Right atrium auricular region (tissue), 2 donors: ENCODE measurements around the gene SLC22A23. TPM values are rescaled to one million over a fixed set of nuclear protein-coding genes. Genes with fewer than 3 reads are reported as not detected.

Experiments used
- DNase-seq: peaks from one replicate; pipeline ENCODE4 v3.0.0-alpha.2; 2019; ENCODE audit warnings: low spot score
- H3K27ac ChIP-seq, 2 donors: fragments of 200-600 bp; sonication (generic); 1 replicate in 1 of 2; 2 replicates in 1 of 2; pipeline ENCODE4 v1.5.1; 2016 to 2019
- H3K27me3 ChIP-seq, 2 donors: fragments of 200-600 bp; sonication (generic); one replicate each; pipeline versions ENCODE4 v1.5.1 to v1.6.0; 2017 to 2019
- H3K36me3 ChIP-seq: fragments of 200-600 bp; sonication (generic); one replicate; pipeline ENCODE4 v1.5.1; 2016
- H3K4me1 ChIP-seq, 2 donors: fragments of 200-600 bp; sonication (generic); one replicate each; pipeline versions ENCODE4 v1.5.1 to v1.6.0; 2017 to 2019
- H3K4me3 ChIP-seq, 2 donors: fragments of 200-600 bp; sonication (generic); 1 replicate in 1 of 2; 2 replicates in 1 of 2; pipeline ENCODE4 v1.5.1; 2017 to 2019; ENCODE audit warnings: mild to moderate bottlenecking in 1 of 2, moderate library complexity in 1 of 2
- H3K9me3 ChIP-seq, 2 donors: fragments of 200-600 bp; sonication (generic); one replicate each; pipeline ENCODE4 v1.5.1; 2019
- total RNA-seq, 2 donors: library from RNA; depleted of rRNA; stranded (reverse); fragments of >200 nt; gene quantifications; one replicate each; pipeline ENCODE4 v1.1.0, GENCODE V29; 2016
- TF ChIP-seq, protein P1 (sequence below), 2 donors: fragments of 200-600 bp; sonication (generic); IDR thresholded peaks; one replicate each; pipeline ENCODE4 v1.5.1; 2019; ENCODE audit warnings: antibody characterized with exemption in 2 of 2

SLC22A23 gene
- total RNA-seq, 2 donors from 2014 or later, result 2.9 to 7.2 TPM

DNA sequence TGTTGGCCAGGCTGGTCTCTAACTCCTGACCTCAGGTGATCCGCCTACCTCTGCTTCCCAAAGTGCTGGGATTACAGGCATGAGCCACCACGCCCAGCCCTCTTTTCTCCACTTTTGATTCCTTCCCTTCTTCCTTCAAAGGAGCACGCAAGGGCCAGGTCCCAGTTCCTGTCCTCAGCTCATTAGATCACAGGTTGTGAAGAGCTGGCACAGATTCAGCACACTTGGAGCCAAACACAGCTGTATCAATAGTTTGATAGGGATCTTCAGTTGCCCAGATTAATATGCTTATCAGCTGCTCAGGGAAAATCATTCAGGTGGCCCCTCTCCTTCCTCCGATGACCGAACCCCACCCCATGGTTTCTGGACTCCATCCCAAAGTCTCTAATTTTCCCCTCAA is 14.4 kb upstream of the SLC22A23 start:
- Histone ChIP-seq H3K9me3 (no peaks in the 10 kb centered on the region), H3K27me3 (no peaks in the 10 kb centered on the region), H3K4me1 (peaks cover 0 to 6% of the 10 kb centered on the region in 2 donors), H3K4me3 (no peak overlapping the region), H3K36me3 (no peaks in the 10 kb centered on the region), H3K27ac (no peak overlapping the region)
- DNase-seq, result no peak
- TF ChIP-seq, protein P1, sequence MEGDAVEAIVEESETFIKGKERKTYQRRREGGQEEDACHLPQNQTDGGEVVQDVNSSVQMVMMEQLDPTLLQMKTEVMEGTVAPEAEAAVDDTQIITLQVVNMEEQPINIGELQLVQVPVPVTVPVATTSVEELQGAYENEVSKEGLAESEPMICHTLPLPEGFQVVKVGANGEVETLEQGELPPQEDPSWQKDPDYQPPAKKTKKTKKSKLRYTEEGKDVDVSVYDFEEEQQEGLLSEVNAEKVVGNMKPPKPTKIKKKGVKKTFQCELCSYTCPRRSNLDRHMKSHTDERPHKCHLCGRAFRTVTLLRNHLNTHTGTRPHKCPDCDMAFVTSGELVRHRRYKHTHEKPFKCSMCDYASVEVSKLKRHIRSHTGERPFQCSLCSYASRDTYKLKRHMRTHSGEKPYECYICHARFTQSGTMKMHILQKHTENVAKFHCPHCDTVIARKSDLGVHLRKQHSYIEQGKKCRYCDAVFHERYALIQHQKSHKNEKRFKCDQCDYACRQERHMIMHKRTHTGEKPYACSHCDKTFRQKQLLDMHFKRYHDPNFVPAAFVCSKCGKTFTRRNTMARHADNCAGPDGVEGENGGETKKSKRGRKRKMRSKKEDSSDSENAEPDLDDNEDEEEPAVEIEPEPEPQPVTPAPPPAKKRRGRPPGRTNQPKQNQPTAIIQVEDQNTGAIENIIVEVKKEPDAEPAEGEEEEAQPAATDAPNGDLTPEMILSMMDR (IDR thresholded peaks at IDR 0.05), result no peak

DNA sequence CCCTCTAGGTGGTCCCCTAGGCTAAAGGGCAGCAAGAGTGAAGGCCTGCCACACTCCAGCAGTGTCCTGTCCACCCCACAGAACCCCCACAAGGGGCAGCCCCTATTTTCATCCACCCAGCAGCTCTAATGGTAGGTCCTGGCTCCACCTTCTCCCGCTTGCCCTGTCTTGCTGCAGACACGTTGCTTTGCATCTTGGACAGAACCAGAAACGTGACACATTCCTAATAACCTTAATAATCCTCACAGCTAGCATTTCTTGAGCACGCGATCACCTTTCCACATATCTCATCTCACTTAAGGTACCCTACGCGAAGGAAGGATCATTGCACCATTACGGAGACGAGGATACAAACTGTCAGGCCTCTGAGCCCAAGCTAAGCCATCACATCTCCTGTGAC is 11.7 kb upstream of the SLC22A23 start:
- no peak overlapping the region for H3K4me3 ChIP-seq
- H3K36me3 ChIP-seq, result no peaks in the 10 kb centered on the region
- H3K9me3 ChIP-seq, result no peaks in the 10 kb centered on the region
- H3K27ac ChIP-seq, result no peak overlapping the region
- TF ChIP-seq, protein P1 (IDR thresholded peaks at IDR 0.05), result no peak
- DNase-seq, result no peak
- peaks cover 0 to 6% of the 10 kb centered on the region in 2 donors for H3K4me1 ChIP-seq
- H3K27me3 ChIP-seq, result no peaks in the 10 kb centered on the region

DNA sequence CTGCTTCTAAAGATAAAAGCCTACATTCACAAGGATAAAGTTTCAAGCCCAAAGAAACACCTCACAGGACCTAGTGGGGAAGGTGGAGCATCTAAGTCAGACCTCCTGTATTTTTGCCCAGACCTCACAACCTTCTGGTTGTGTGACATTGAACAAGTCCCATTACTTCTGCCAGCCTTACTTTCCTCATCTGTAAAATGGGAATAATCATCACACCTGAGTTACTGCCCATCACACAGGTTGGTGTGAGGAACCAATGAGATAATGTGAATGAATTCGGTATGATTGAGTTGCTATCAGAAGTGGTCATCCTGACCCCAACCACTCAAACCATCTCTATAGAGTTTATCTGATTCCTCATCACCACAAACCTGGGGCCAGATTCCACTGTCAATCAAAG is 11.1 kb upstream of the SLC22A23 start:
- Histone ChIP-seq H3K4me3 (no peak overlapping the region), H3K36me3 (no peaks in the 10 kb centered on the region), H3K27ac (no peak overlapping the region), H3K4me1 (peaks cover 0 to 6% of the 10 kb centered on the region in 2 donors), H3K27me3 (no peaks in the 10 kb centered on the region), H3K9me3 (no peaks in the 10 kb centered on the region)
- no peak for DNase-seq
- TF ChIP-seq, protein P1 (IDR thresholded peaks at IDR 0.05), result no peak

DNA sequence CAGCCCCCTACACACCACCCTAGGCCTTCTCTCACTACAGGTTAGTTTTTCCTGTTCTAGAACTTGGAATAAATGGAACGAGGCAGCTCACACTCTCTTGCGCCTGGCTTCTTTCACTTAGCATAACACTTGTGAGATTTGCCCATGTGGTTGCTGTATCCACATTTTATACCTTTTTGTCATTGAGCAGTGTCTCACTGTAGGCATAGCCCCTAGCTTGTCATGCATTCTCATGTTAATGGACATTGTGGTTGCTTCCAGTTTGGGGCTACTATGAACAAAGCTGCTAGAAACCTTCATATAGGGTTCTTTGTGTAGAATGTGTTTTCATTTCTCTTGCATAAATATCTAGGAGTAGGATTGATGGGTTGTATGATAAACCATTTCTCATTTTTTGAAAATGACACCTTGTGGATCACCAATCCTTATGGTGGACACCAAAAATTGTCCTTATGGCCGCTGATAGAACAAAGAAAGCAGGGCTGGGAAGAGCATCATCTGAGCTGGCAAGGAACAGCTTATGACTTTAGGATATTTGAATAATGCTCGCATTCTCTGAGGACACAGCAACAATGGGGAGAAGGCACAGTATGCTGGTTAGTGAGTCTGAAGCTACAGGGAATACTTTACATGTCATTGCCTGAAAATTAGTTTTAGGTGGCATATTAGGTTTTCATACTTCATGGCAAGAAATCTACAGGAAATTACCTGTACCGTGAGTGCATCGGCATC is 9.8 kb upstream of the SLC22A23 start:
- no peak for DNase-seq
- H3K27ac ChIP-seq, result no peak overlapping the region
- H3K4me3 ChIP-seq, result no peak overlapping the region
- no peaks in the 10 kb centered on the region for H3K4me1 ChIP-seq
- no peaks in the 10 kb centered on the region for H3K36me3 ChIP-seq
- H3K9me3 ChIP-seq, result no peaks in the 10 kb centered on the region
- H3K27me3 ChIP-seq, result no peaks in the 10 kb centered on the region
- TF ChIP-seq, protein P1 (IDR thresholded peaks at IDR 0.05), result no peak

DNA sequence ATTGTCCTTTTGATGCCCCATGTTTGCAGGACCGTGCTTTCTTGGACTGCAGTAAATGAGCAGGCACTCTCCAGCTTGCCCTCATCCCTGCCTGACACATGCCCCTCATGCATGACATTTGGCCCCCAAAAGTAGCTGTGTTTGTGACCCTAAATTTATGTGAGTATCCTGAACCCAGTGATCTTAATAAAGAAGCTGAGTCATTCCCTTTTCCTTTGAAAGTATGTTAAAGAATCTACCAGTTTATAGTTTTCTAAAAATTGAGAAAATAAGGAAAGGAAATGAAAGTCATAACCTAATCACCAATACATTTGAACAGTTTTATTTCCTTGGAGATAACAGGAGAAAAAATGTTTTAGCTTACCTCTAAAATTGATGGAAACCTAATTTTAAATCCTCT is 3.4 kb upstream of the SLC22A23 start:
- H3K9me3 ChIP-seq, result no peaks in the 10 kb centered on the region
- no peak overlapping the region for H3K27ac ChIP-seq
- H3K36me3 ChIP-seq, result no peaks in the 10 kb centered on the region
- H3K4me3 ChIP-seq, result no peak overlapping the region
- peaks cover 0 to 2% of the 10 kb centered on the region in 2 donors for H3K27me3 ChIP-seq
- no peak for DNase-seq
- H3K4me1 ChIP-seq, result peaks cover 0 to 18% of the 10 kb centered on the region in 2 donors
- TF ChIP-seq, protein P1 (IDR thresholded peaks at IDR 0.05), result no peak
